GM23338 (cell line): ENCODE measurements around the gene PGAM5. TPM values are rescaled to one million over a fixed set of nuclear protein-coding genes. Genes with fewer than 3 reads are reported as not detected.
A peak's percentile ranks its signal among the peaks of the same experiment; 100 is the strongest.

Experiments
- ATAC-seq: fragments of 200-7000 bp; cut with Tn5 transposase; 3 replicates; pipeline ENCODE4 v1.9.1; 2020
- DNase-seq: peaks from one replicate; pipeline ENCODE4 v3.0.0-alpha.2; 2015; ENCODE audit warnings: low spot score
- H2AFZ ChIP-seq: fragments of 200-600 bp; sonication (generic); 2 replicates; pipeline ENCODE4 v1.8.0; 2016; ENCODE audit warnings: antibody characterized with exemption, mild to moderate bottlenecking, moderate library complexity
- H3F3A ChIP-seq: fragments of 200-600 bp; sonication (generic); replicated peaks from 2 replicates; pipeline ENCODE4 v1.8.0; 2017; ENCODE audit warnings: antibody characterized with exemption, mixed run types, low read depth
- H3K27ac ChIP-seq: fragments of 200-600 bp; sonication (generic); 2 replicates; pipeline ENCODE4 v1.6.1; 2016; ENCODE audit warnings: low read depth
- H3K27me3 ChIP-seq: fragments of 200-600 bp; sonication (generic); 2 replicates; pipeline ENCODE4 v1.8.0; 2016; ENCODE audit warnings: mild to moderate bottlenecking, mixed run types, moderate library complexity; ENCODE audit not compliant: insufficient read depth
- H3K36me3 ChIP-seq: fragments of 200-600 bp; sonication (generic); 2 replicates; pipeline ENCODE4 v1.8.0; 2016; ENCODE audit warnings: mild to moderate bottlenecking; ENCODE audit not compliant: insufficient read depth
- H3K4me1 ChIP-seq: fragments of 200-600 bp; sonication (generic); 2 replicates; pipeline ENCODE4 v1.8.0; 2016; ENCODE audit warnings: mild to moderate bottlenecking, moderate library complexity; ENCODE audit not compliant: insufficient read depth
- H3K4me2 ChIP-seq: fragments of 200-600 bp; sonication (generic); 2 replicates; pipeline ENCODE4 v1.7.1; 2017; ENCODE audit warnings: mixed run types
- H3K4me3 ChIP-seq: fragments of 200-600 bp; sonication (generic); 2 replicates; pipeline ENCODE4 v1.6.1; 2016; ENCODE audit warnings: mixed run types
- H3K79me2 ChIP-seq: fragments of 200-600 bp; sonication (generic); replicated peaks from 2 replicates; pipeline ENCODE4 v1.8.0; 2017; ENCODE audit warnings: mild to moderate bottlenecking; ENCODE audit not compliant: insufficient read depth
- H3K9me2 ChIP-seq: fragments of 200-600 bp; sonication (generic); 2 replicates; pipeline ENCODE4 v1.8.0; 2017; ENCODE audit not compliant: insufficient read depth
- H4K20me1 ChIP-seq: fragments of 200-600 bp; sonication (generic); replicated peaks from 2 replicates; pipeline ENCODE4 v1.8.0; 2017; ENCODE audit warnings: mild to moderate bottlenecking; ENCODE audit not compliant: insufficient read depth
- H3K27ac Mint-ChIP-seq: 2 replicates; pipeline ENCODE4 v1.8.0; 2020; ENCODE audit warnings: inconsistent platforms, mild to moderate bottlenecking, moderate library complexity, mixed read lengths
- H3K27me3 Mint-ChIP-seq: 3 replicates; pipeline ENCODE4 v1.8.0; 2022; ENCODE audit warnings: low read depth, mild to moderate bottlenecking, moderate library complexity, mixed read lengths, inconsistent platforms; ENCODE audit not compliant: insufficient read depth, poor library complexity
- H3K36me3 Mint-ChIP-seq: 3 replicates; pipeline ENCODE4 v1.8.0; 2021; ENCODE audit warnings: low read depth, mild to moderate bottlenecking, inconsistent platforms, moderate library complexity, mixed read lengths
- H3K4me1 Mint-ChIP-seq: 3 replicates; pipeline ENCODE4 v1.8.0; 2020; ENCODE audit warnings: mild to moderate bottlenecking, inconsistent platforms, mixed read lengths
- H3K4me3 Mint-ChIP-seq: 3 replicates; pipeline ENCODE4 v1.8.0; 2021; ENCODE audit warnings: moderate library complexity, mild to moderate bottlenecking, inconsistent platforms, mixed read lengths
- H3K9me3 Mint-ChIP-seq: 3 replicates; pipeline ENCODE4 v1.8.0; 2020; ENCODE audit warnings: moderate library complexity, mild to moderate bottlenecking, inconsistent platforms, mixed read lengths
- CREB1 ChIP-seq: fragments of 250-450 bp; sonication (Bioruptor Pico); IDR thresholded peaks from 2 replicates; pipeline ENCODE4 v1.5.0; 2020; ENCODE audit warnings: low read depth, mild to moderate bottlenecking, moderate library complexity
- CTCF ChIP-seq, 2 experiments: fragments of 200-600 bp in 1 of 2; sonication (generic) in 1 of 2; conservative IDR thresholded peaks; 2 replicates each; pipeline versions ENCODE4 v1.5.1 to v1.6.1; 2016 to 2017; ENCODE audit warnings: antibody characterized with exemption in 2 of 2, low read depth in 2 of 2, mild to moderate bottlenecking in 2 of 2, moderate library complexity in 1 of 2
- ETS1 ChIP-seq: IDR thresholded peaks from 2 replicates; pipeline ENCODE4 v1.6.1; 2016; ENCODE audit warnings: antibody characterized with exemption
- EZH2 ChIP-seq: fragments of 200-600 bp; sonication (generic); IDR thresholded peaks from one replicate; pipeline ENCODE4 v1.8.0; 2017; ENCODE audit warnings: antibody characterized with exemption, mild to moderate bottlenecking, low read depth; ENCODE audit not compliant: unreplicated experiment
- EZH2phosphoT487 ChIP-seq: fragments of 200-600 bp; sonication (generic); IDR thresholded peaks from one replicate; pipeline ENCODE4 v1.8.1; 2018; ENCODE audit warnings: antibody characterized with exemption; ENCODE audit not compliant: unreplicated experiment
- JUNB ChIP-seq: IDR thresholded peaks from one replicate; pipeline ENCODE4 v1.6.1; 2016; ENCODE audit warnings: antibody characterized with exemption; ENCODE audit not compliant: unreplicated experiment
- NANOG ChIP-seq: IDR thresholded peaks from 2 replicates; pipeline ENCODE4 v1.6.1; 2016; ENCODE audit warnings: antibody characterized with exemption, borderline replicate concordance
- POLR2AphosphoS5 ChIP-seq: IDR thresholded peaks from 2 replicates; pipeline ENCODE4 v1.6.1; 2016; ENCODE audit warnings: antibody characterized with exemption, low read depth
- REST ChIP-seq: IDR thresholded peaks from one replicate; pipeline ENCODE4 v1.6.1; 2018; ENCODE audit warnings: antibody characterized with exemption; ENCODE audit not compliant: unreplicated experiment
- STAT1 ChIP-seq: IDR thresholded peaks from one replicate; pipeline ENCODE4 v1.6.1; 2016; ENCODE audit warnings: antibody characterized with exemption; ENCODE audit not compliant: unreplicated experiment
- ZNF114 ChIP-seq: fragments of 250-450 bp; sonication (Bioruptor Pico); IDR thresholded peaks from 2 replicates; pipeline ENCODE4 v1.5.0; 2020; ENCODE audit warnings: mild to moderate bottlenecking, moderate library complexity
- ZNF331 ChIP-seq: fragments of 250-450 bp; sonication (Bioruptor Pico); IDR thresholded peaks from 2 replicates; pipeline ENCODE4 v1.5.0; 2020; ENCODE audit warnings: low read depth, mild to moderate bottlenecking, moderate library complexity
- ZNF462 ChIP-seq: fragments of 250-450 bp; sonication (Bioruptor Pico); IDR thresholded peaks from 2 replicates; pipeline ENCODE4 v1.5.0; 2020; ENCODE audit warnings: mild to moderate bottlenecking, moderate library complexity
- polyA plus RNA-seq: library from polyadenylated mRNA; unstranded; fragments of >200 nt; fragmentation: Nextera tagmentation; extraction: Ambion mirVana; gene quantifications from 2 replicates; pipeline ENCODE4 v1.2.1, GENCODE V29; 2016
- total RNA-seq: library from RNA; depleted of rRNA; stranded (reverse); fragments of >200 nt; shearing (Covaris generic); gene quantifications from 2 replicates; pipeline ENCODE4 v1.2.3, GENCODE V29; 2014

PGAM5 gene
- total and polyA plus RNA-seq, 2 experiments from 2014 or later, result 31.1 to 108 TPM

- H3K4me2 ChIP-seq, result peak overlapping the region; percentile 98
- H3F3A ChIP-seq, result peaks cover 13% of the 10 kb centered on the region
- peaks cover 31% of the 10 kb centered on the region for H3K36me3 Mint-ChIP-seq
- peaks cover 13% of the 10 kb centered on the region for H3K9me3 Mint-ChIP-seq
- H3K27ac ChIP-seq, result peak overlapping the region; percentile 77
- peak overlapping the region; percentile 84 for H3K4me3 Mint-ChIP-seq
- peak; percentile 62 for DNase-seq
- peak overlapping the region; percentile 47 for H3K27ac Mint-ChIP-seq
- no peak for TF ChIP-seq ZNF462 (CRISPR knock-in tag)
- TF ChIP-seq ZNF331 (CRISPR knock-in tag), result no peak
- TF ChIP-seq REST, result no peak
- no peak for TF ChIP-seq CTCF (conservative IDR thresholded peaks at IDR 0.05; ENCODE audit: low read depth in 2 of 2)
- TF ChIP-seq ZNF114 (CRISPR knock-in tag), result no peak
- TF ChIP-seq CREB1, result no peak
- TF ChIP-seq JUNB, result no peak
- TF ChIP-seq STAT1, result no peak
- TF ChIP-seq ETS1, result no peak
- TF ChIP-seq EZH2, result no peak
- TF ChIP-seq NANOG, result no peak
- TF ChIP-seq POLR2AphosphoS5, result no peak
- no peak for TF ChIP-seq EZH2phosphoT487
- H3K36me3 ChIP-seq, result no peaks in the 10 kb centered on the region; the same call in 1 of the 2 replicates
- peaks cover 6% of the 10 kb centered on the region; the same call in 2 of the 3 replicates for H3K4me1 Mint-ChIP-seq
- peak overlapping the region; percentile 98 for H2AFZ ChIP-seq
- H4K20me1 ChIP-seq, result peaks cover 24% of the 10 kb centered on the region
- H3K9me2 ChIP-seq, result no peaks in the 10 kb centered on the region
- ATAC-seq, result peak; percentile 68
- H3K27me3 ChIP-seq, result no peaks in the 10 kb centered on the region
- H3K27me3 Mint-ChIP-seq, result peaks cover 15% of the 10 kb centered on the region
- peaks cover 9% of the 10 kb centered on the region; the same call in 1 of the 2 replicates for H3K4me1 ChIP-seq
- H3K4me3 ChIP-seq, result peak overlapping the region; percentile 94
- H3K79me2 ChIP-seq, result peaks cover 38% of the 10 kb centered on the region
Measured at GRCh38 chr12:132710043-132710404, 618 bp upstream of the PGAM5 start.
